A549 treated with GW870086 at 1 μM for 4 hours (cell line): Measurements from ENCODE around the gene OR13C9. TPM values are rescaled to one million over a fixed set of nuclear protein-coding genes. Genes with fewer than 3 reads are reported as not detected.

Experiments used
- total RNA-seq: library from RNA; stranded (reverse); fragments of 200-300 nt; extraction: Qiagen RNA extraction; gene quantifications from 5 replicates; pipeline ENCODE4 v1.2.3, GENCODE V29; 2022; ENCODE audit warnings: low read depth

Gene OR13C9
- total RNA-seq: not detected in 5 replicates

GRCh38 chr9:104618104-104618503, at the start of gene OR13C9:
Gene OR13C9, minus strand, starts transcription at chr9:104618204. Its CDS starts 0 bp downstream, at chr9:104618204.

GRCh38 chr9:104605527-104605926, 12.5 kb downstream of the OR13C9 start, which contains the start of gene OR13C2:
Gene OR13C2, minus strand, starts transcription at chr9:104605627. Its CDS starts 0 bp downstream, at chr9:104605627.

GRCh38 chr9:104599313-104599712, 18.7 kb downstream of the OR13C9 start, which contains the start of gene OR13C5:
Gene OR13C5, minus strand, starts transcription at chr9:104599413. Its CDS starts 0 bp downstream, at chr9:104599413.

GRCh38 chr9:104568868-104569267, 49.1 kb downstream of the OR13C9 start, which contains the start of gene OR13C8:
Gene OR13C8, plus strand, starts transcription at chr9:104569168. Its CDS starts 0 bp downstream, at chr9:104569168.

Other genes with a start within 250 kb of the OR13C9 start
- gene OR13F1, start 113.9 kb downstream of the OR13C9 start, total RNA-seq: not detected in 5 replicates
- not detected in 5 replicates for gene OR13C4, start 91.0 kb downstream of the OR13C9 start, total RNA-seq
- gene OR13C3, start 81.3 kb downstream of the OR13C9 start, total RNA-seq: not detected in 5 replicates
- gene OR13C8, start 49.0 kb downstream of the OR13C9 start, total RNA-seq: not detected in 5 replicates
- not detected in 5 replicates for gene OR13C5, start 18.8 kb downstream of the OR13C9 start, total RNA-seq
- not detected in 5 replicates for gene OR13C2, start 12.6 kb downstream of the OR13C9 start, total RNA-seq
- not detected in 5 replicates for gene OR13D1, start 76.3 kb upstream of the OR13C9 start, total RNA-seq
- 10.2 to 15.7 TPM (median 13.9 TPM) in 5 replicates for gene NIPSNAP3A, start 129.5 kb upstream of the OR13C9 start, total RNA-seq
- gene NIPSNAP3B, start 145.9 kb upstream of the OR13C9 start, total RNA-seq: 0.48 to 0.73 TPM (median 0.59 TPM) in 5 replicates